HEK293 (cell line): ENCODE data around the gene ACSL5.

Source experiments
- CTCF ChIA-PET: fragments of 350-600 bp; formaldehyde crosslinking; extraction: SDS; loops from one replicate; lab custom pipeline; 2021; ENCODE audit warnings: antibody characterized with exemption; lab: Yijun Ruan, JAX
- POLR2A ChIA-PET: fragments of 300-600 bp; formaldehyde crosslinking; extraction: SDS; loops from one replicate; lab custom pipeline; 2020; ENCODE audit warnings: antibody characterized with exemption, inconsistent platforms; lab: Yijun Ruan, JAX
- H3K27ac ChIP-seq: fragments of 200-500 bp; sonication (Bioruptor generic); 2 replicates; pipeline ENCODE4 v1.5.1; 2014; ENCODE audit warnings: low read depth, low read length, control low read depth, inconsistent platforms; ENCODE audit errors: extremely low read depth
- H3K36me3 ChIP-seq, 2 experiments: fragments of 200-500 bp in 1 of 2; sonication (Bioruptor generic) in 1 of 2; 1 replicate in 1 of 2; 2 replicates in 1 of 2; pipeline ENCODE4 v1.5.1; 2014 to 2017; ENCODE audit warnings: inconsistent platforms in 2 of 2, low read length in 2 of 2; ENCODE audit not compliant: control insufficient read depth in 2 of 2, insufficient read depth in 1 of 2
- H3K4me1 ChIP-seq: fragments of 200-500 bp; sonication (Bioruptor generic); 2 replicates; pipeline ENCODE4 v1.5.1; 2014; ENCODE audit warnings: mild to moderate bottlenecking, low read length, inconsistent platforms; ENCODE audit not compliant: control insufficient read depth, insufficient read depth
- H3K4me3 ChIP-seq: 2 replicates; pipeline ENCODE4 v1.5.1; 2011; ENCODE audit warnings: low read depth, mild to moderate bottlenecking, control low read depth, low read length, moderate library complexity
- H3K9me3 ChIP-seq: fragments of 200-500 bp; sonication (Bioruptor generic); 2 replicates; pipeline ENCODE4 v1.5.1; 2014; ENCODE audit warnings: low read depth, low read length, inconsistent platforms; ENCODE audit not compliant: control insufficient read depth, insufficient read depth
- ATF2 ChIP-seq: fragments of 450-650 bp; formaldehyde crosslinking; IDR thresholded peaks from 2 replicates; pipeline ENCODE4 v1.5.1; 2016; ENCODE audit warnings: missing biosample characterization, missing genetic modification characterization, low read depth
- BCL11A ChIP-seq: fragments of 450-650 bp; formaldehyde crosslinking; IDR thresholded peaks from 2 replicates; pipeline ENCODE4 v1.5.1; 2016; ENCODE audit warnings: low read depth, missing biosample characterization, missing genetic modification characterization
- BCL6B ChIP-seq: fragments of 450-650 bp; formaldehyde crosslinking; IDR thresholded peaks from 2 replicates; pipeline ENCODE4 v1.5.1; 2017; ENCODE audit warnings: missing biosample characterization, missing genetic modification characterization
- IKZF3 ChIP-seq: fragments of 450-650 bp; IDR thresholded peaks from 2 replicates; pipeline ENCODE4 v1.5.0; 2018; ENCODE audit warnings: missing biosample characterization, mild to moderate bottlenecking, missing genetic modification characterization, moderate library complexity
- KLF7 ChIP-seq: fragments of 450-650 bp; formaldehyde crosslinking; IDR thresholded peaks from 2 replicates; pipeline ENCODE4 v1.5.1; 2016; ENCODE audit warnings: missing biosample characterization, missing genetic modification characterization, borderline replicate concordance
- KLF8 ChIP-seq: fragments of 450-650 bp; formaldehyde crosslinking; IDR thresholded peaks from 2 replicates; pipeline ENCODE4 v1.5.1; 2016; ENCODE audit warnings: missing biosample characterization, missing genetic modification characterization
- MZF1 ChIP-seq: fragments of 450-650 bp; formaldehyde crosslinking; IDR thresholded peaks from 2 replicates; pipeline ENCODE4 v1.5.1; 2017; ENCODE audit warnings: missing biosample characterization, missing genetic modification characterization, borderline replicate concordance
- REPIN1 ChIP-seq: fragments of 450-650 bp; formaldehyde crosslinking; IDR thresholded peaks from 2 replicates; pipeline ENCODE4 v1.5.1; 2017; ENCODE audit warnings: missing biosample characterization, missing genetic modification characterization, low read depth
- REST ChIP-seq: fragments of 450-650 bp; formaldehyde crosslinking; IDR thresholded peaks from 2 replicates; pipeline ENCODE4 v1.5.1; 2016; ENCODE audit warnings: missing biosample characterization, missing genetic modification characterization
- ZBTB20 ChIP-seq: fragments of 450-650 bp; formaldehyde crosslinking; IDR thresholded peaks from 2 replicates; pipeline ENCODE4 v1.5.1; 2016; ENCODE audit warnings: missing biosample characterization, missing genetic modification characterization
- ZBTB44 ChIP-seq: fragments of 450-650 bp; IDR thresholded peaks from 2 replicates; pipeline ENCODE4 v1.5.1; 2018; ENCODE audit warnings: missing biosample characterization, mild to moderate bottlenecking, missing genetic modification characterization
- ZBTB6 ChIP-seq: fragments of 450-650 bp; formaldehyde crosslinking; IDR thresholded peaks from 2 replicates; pipeline ENCODE4 v1.5.1; 2017; ENCODE audit warnings: missing biosample characterization, missing genetic modification characterization
- ZBTB7A ChIP-seq: fragments of 450-650 bp; formaldehyde crosslinking; IDR thresholded peaks from 2 replicates; pipeline ENCODE4 v1.5.1; 2016; ENCODE audit warnings: low read depth, missing biosample characterization, missing genetic modification characterization
- ZNF184 ChIP-seq: fragments of 450-650 bp; IDR thresholded peaks from 2 replicates; pipeline ENCODE4 v1.5.1; 2018; ENCODE audit warnings: missing biosample characterization, mild to moderate bottlenecking, missing genetic modification characterization
- ZNF510 ChIP-seq: fragments of 450-650 bp; formaldehyde crosslinking; IDR thresholded peaks from 2 replicates; pipeline ENCODE4 v1.5.1; 2018; ENCODE audit warnings: mild to moderate bottlenecking, missing genetic modification characterization, missing biosample characterization; ENCODE audit not compliant: insufficient replicate concordance
- ZNF521 ChIP-seq: fragments of 450-650 bp; formaldehyde crosslinking; IDR thresholded peaks from 2 replicates; pipeline ENCODE4 v1.5.1; 2017; ENCODE audit warnings: missing biosample characterization, mild to moderate bottlenecking, missing genetic modification characterization
- ZNF571 ChIP-seq: fragments of 450-650 bp; formaldehyde crosslinking; IDR thresholded peaks from 2 replicates; pipeline ENCODE4 v1.5.0; 2017; ENCODE audit warnings: missing biosample characterization, missing genetic modification characterization
- ZNF791 ChIP-seq: fragments of 450-650 bp; formaldehyde crosslinking; IDR thresholded peaks from 2 replicates; pipeline ENCODE4 v1.5.1; 2016; ENCODE audit warnings: missing biosample characterization, missing genetic modification characterization
- ZSCAN16 ChIP-seq: fragments of 450-650 bp; formaldehyde crosslinking; IDR thresholded peaks from 2 replicates; pipeline ENCODE4 v1.5.1; 2016; ENCODE audit warnings: missing biosample characterization, missing genetic modification characterization

Gene ACSL5

GRCh38 chr10:112393341-112393740 lies 19.4 kb downstream of the ACSL5 start:
- Histone ChIP-seq H3K9me3 (no peaks in the 10 kb centered on the region), H3K36me3 (no peaks in the 10 kb centered on the region), H3K4me3 (no peak overlapping the region), H3K27ac (no peak overlapping the region)
- ChIA-PET POLR2A (no interaction called here), CTCF (no interaction called here)
- TF ChIP-seq REST (tag by site-specific recombination), result no peak
- TF ChIP-seq IKZF3 (tag by site-specific recombination), result no peak
- no peak for TF ChIP-seq MZF1 (tag by site-specific recombination)
- no peak for TF ChIP-seq ZBTB6 (tag by site-specific recombination)
- no peak for TF ChIP-seq KLF8 (tag by site-specific recombination)
- TF ChIP-seq ZNF791 (tag by site-specific recombination), result no peak
- no peak for TF ChIP-seq ATF2 (tag by site-specific recombination)
- no peak for TF ChIP-seq REPIN1 (tag by site-specific recombination)
- TF ChIP-seq ZNF510 (tag by site-specific recombination), result no peak
- no peak for TF ChIP-seq ZBTB44
- no peak for TF ChIP-seq BCL11A (tag by site-specific recombination)
- no peak for TF ChIP-seq ZNF521 (tag by site-specific recombination)
- TF ChIP-seq ZSCAN16 (tag by site-specific recombination), result no peak
- no peak for TF ChIP-seq KLF7 (tag by site-specific recombination)
- TF ChIP-seq, all 188 proteins: peak for 0
- no peaks in the 10 kb centered on the region for H3K4me1 ChIP-seq

GRCh38 chr10:112393827-112394226 lies 19.9 kb downstream of the ACSL5 start:
- CTCF ChIA-PET, result no interaction called here
- Histone ChIP-seq H3K36me3 (no peaks in the 10 kb centered on the region), H3K4me1 (no peaks in the 10 kb centered on the region), H3K4me3 (no peak overlapping the region), H3K9me3 (no peaks in the 10 kb centered on the region), H3K27ac (no peak overlapping the region)
- no peak for TF ChIP-seq ZBTB7A (tag by site-specific recombination)
- TF ChIP-seq ZBTB20, result no peak
- TF ChIP-seq BCL6B (tag by site-specific recombination), result no peak
- no peak for TF ChIP-seq ZNF184 (tag by site-specific recombination)
- TF ChIP-seq ZNF571 (tag by site-specific recombination), result no peak
- POLR2A ChIA-PET, result no interaction called here
